ENCODE measurements around the gene PLAGL1.
"Not testable (repeated sequence)": the region's sequence is repeated elsewhere in the genome, so short reads cannot be mapped to it uniquely, and the experiment has no call there.

The PLAGL1 gene

GRCh38 chr6:143936347-143936746 is 71.7 kb downstream of the PLAGL1 start:
- no peak for DNase-seq

- no peak for DNase-seq
Measured at GRCh38 chr6:143934867-143935266, 73.2 kb downstream of the PLAGL1 start.

GRCh38 chr6:143934331-143934730 is 73.7 kb downstream of the PLAGL1 start:
- DNase-seq: no peak

GRCh38 chr6:143929975-143930374 is 78.1 kb downstream of the PLAGL1 start:
- no peak for DNase-seq

- no peak for DNase-seq
Measured at GRCh38 chr6:143928853-143929252, 79.2 kb downstream of the PLAGL1 start.

GRCh38 chr6:143917026-143917425 is 91.0 kb downstream of the PLAGL1 start:
- DNase-seq: not testable (repeated sequence)

- DNase-seq: no peak
Measured at GRCh38 chr6:143912671-143913070, 95.4 kb downstream of the PLAGL1 start.

- no peak for DNase-seq
Measured at GRCh38 chr6:143911028-143911427, 97.0 kb downstream of the PLAGL1 start.

- no peak for DNase-seq
Measured at GRCh38 chr6:143902827-143903226, 105.2 kb downstream of the PLAGL1 start.

- DNase-seq: peak; percentile 7
Measured at GRCh38 chr6:143901885-143902750, 105.9 kb downstream of the PLAGL1 start.

- DNase-seq: no peak
Measured at GRCh38 chr6:143900358-143900757, 107.7 kb downstream of the PLAGL1 start.

- no peak for DNase-seq
Measured at GRCh38 chr6:143896126-143896860, 111.8 kb downstream of the PLAGL1 start.

- no peak for DNase-seq
Measured at GRCh38 chr6:143894655-143895054, 113.4 kb downstream of the PLAGL1 start.
